Adrenal gland (tissue), 12 donors: Measurements from ENCODE around the gene RCOR1. TPM values are rescaled to one million over a fixed set of nuclear protein-coding genes. Genes with fewer than 3 reads are reported as not detected.
"Not testable (repeated sequence)": the region's sequence is repeated elsewhere in the genome, so short reads cannot be mapped to it uniquely, and the experiment has no call there.

Experiments
- DNase-seq, 7 donors: peaks; one replicate each; pipeline ENCODE4 v3.0.0-alpha.2; 2019 to 2020
- H3K27ac ChIP-seq, 5 donors: fragments of 200-600 bp; sonication (generic) in 4 of 5; 1 replicate in 3 of 5; 2 replicates in 2 of 5; pipeline versions ENCODE4 v1.5.1 to v1.8.0; 2016 to 2020; ENCODE audit warnings: mild to moderate bottlenecking in 1 of 5
- H3K27me3 ChIP-seq: fragments of 200-600 bp; 2 replicates; pipeline ENCODE4 v1.8.0; 2021
- H3K36me3 ChIP-seq, 2 donors: fragments of 200-600 bp; replicated peaks in 1 of 2; 1 replicate in 1 of 2; 2 replicates in 1 of 2; pipeline versions ENCODE4 v1.5.1 to v1.8.0; 2018 to 2022
- H3K4me1 ChIP-seq, 2 donors: fragments of 200-600 bp; replicated peaks in 1 of 2; 1 replicate in 1 of 2; 2 replicates in 1 of 2; pipeline versions ENCODE4 v1.5.1 to v1.8.0; 2018 to 2021
- H3K4me3 ChIP-seq, 4 donors: fragments of 200-600 bp; sonication (generic) in 3 of 4; one replicate each; pipeline ENCODE4 v1.5.1; 2016 to 2018
- H3K9me3 ChIP-seq, 3 donors: fragments of 200-600 bp; sonication (generic) in 1 of 3; replicated peaks in 1 of 3; 1 replicate in 2 of 3; 2 replicates in 1 of 3; pipeline versions ENCODE4 v1.5.1 to v1.8.0; 2016 to 2021
- POLR2A ChIP-seq, 2 donors: fragments of 450-650 bp; IDR thresholded peaks; one replicate each; pipeline ENCODE4 v1.6.1; 2017; ENCODE audit warnings: antibody characterized with exemption in 2 of 2, mild to moderate bottlenecking in 2 of 2, moderate library complexity in 1 of 2
- WGBS, 4 donors: extraction: QIAGEN DNeasy Blood & Tissue Kit in 2 of 4; methylation state at CpG; one replicate each; pipeline versions ENCODE4 v1.1.5 to v1.1.7; 2013 to 2017; 5-methylcytosine and 5-hydroxymethylcytosine counted together
- intact Hi-C, 2 donors: fragments of 100-400 bp; cut with DNase I; formaldehyde crosslinking; loops; one replicate each; pipeline versions ENCODE4 v1.14.1 to v1.15.0; 2022 to 2023
- polyA plus RNA-seq, 3 donors: library from polyadenylated mRNA; stranded (reverse); fragments of 200-250 nt in 2 of 3; fragments of 350-450 nt in 1 of 3; fragmentation: Illumina TruSeq in 1 of 3; extraction: RNeasy Lipid Tissue Mini Kit (QIAGEN cat#74804) in 1 of 3; gene quantifications; one replicate each; pipeline ENCODE4 v1.2.3, GENCODE V29; 2013 to 2014
- total RNA-seq, 9 donors: library from RNA; depleted of rRNA in 4 of 9; stranded (reverse); fragments of >200 nt in 4 of 9; fragments of 120-200 nt in 1 of 9; fragmentation: NEBNext Ultra II Directional in 1 of 9; extraction: Animal tissue kit (Norgen Biotek cat#: 25700) in 1 of 9; gene quantifications; one replicate each; pipeline versions ENCODE4 v1.1.0 to v1.2.4, GENCODE V29; 2013 to 2023
- TF ChIP-seq, protein P1 (sequence below), 6 experiments: fragments of 450-650 bp in 4 of 6; fragments of 200-600 bp in 2 of 6; sonication (generic) in 1 of 6; IDR thresholded peaks; 1 replicate in 5 of 6; 2 replicates in 1 of 6; pipeline versions ENCODE4 v1.5.1 to v1.8.0; 2016 to 2021; ENCODE audit warnings: antibody characterized with exemption in 6 of 6, mild to moderate bottlenecking in 2 of 6, moderate library complexity in 1 of 6
- donor health status: healthy with polysubstance abuse.
- donor health status: Bipolar disorder and iron deficiency.
- donor health status: DM: yes; HTN: yes; CAD: no.
- donor health status: DM: no; HTN: no; CAD: no.
- donor health status: DM: no; HTN: no; CAD: no.
- donor health status: DM: yes; HTN: yes; CAD: no.

The RCOR1 gene
- total and polyA plus RNA-seq, 12 donors: 3.8 to 17.7 (median 11.3) TPM

DNA sequence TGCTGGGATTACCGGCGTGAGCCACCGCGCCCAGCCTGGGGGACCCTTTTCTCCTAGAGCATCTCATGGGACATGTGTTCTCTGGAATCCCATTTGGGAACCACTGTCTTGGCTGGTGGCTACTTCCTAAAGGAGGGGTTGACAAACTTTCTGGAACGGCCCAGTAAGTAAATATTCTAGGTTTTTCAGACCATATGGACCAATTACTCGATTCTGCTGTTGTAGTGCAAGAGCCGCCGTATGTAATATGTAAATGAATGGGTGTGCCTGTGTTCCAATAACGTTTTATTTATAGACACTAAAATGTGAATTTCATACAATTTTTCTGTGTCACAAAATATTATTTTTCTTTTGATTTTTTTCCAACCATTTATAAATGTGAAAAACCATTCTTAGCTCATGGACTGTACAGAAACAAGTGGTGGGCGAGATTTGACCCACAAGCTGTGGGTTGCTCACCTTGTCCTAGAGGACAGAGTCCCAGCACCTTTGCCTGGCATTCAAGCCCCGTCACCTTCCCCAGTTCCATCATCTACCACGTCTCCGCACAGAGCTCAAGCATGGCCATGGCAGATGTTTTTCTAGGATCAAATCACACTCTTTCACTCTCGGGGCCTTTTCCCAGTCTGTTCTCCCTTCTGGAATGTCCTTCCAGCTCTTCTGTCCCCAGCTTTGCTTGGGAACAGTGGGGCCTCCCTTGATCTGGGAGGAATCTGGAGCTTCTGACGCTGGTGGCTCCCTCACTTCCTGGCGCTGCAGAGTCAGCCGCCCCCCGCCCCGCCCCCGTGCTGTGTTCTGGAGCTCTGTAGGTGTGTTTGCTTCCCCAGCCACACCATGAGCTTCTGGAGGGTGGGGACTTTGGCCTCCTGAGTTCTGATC lies 17.9 kb upstream of the RCOR1 start:
- intact Hi-C loops: no loop called here
- H3K4me3 ChIP-seq: no peak overlapping the region
- no peaks in the 10 kb centered on the region for H3K36me3 ChIP-seq
- TF ChIP-seq, protein P1, sequence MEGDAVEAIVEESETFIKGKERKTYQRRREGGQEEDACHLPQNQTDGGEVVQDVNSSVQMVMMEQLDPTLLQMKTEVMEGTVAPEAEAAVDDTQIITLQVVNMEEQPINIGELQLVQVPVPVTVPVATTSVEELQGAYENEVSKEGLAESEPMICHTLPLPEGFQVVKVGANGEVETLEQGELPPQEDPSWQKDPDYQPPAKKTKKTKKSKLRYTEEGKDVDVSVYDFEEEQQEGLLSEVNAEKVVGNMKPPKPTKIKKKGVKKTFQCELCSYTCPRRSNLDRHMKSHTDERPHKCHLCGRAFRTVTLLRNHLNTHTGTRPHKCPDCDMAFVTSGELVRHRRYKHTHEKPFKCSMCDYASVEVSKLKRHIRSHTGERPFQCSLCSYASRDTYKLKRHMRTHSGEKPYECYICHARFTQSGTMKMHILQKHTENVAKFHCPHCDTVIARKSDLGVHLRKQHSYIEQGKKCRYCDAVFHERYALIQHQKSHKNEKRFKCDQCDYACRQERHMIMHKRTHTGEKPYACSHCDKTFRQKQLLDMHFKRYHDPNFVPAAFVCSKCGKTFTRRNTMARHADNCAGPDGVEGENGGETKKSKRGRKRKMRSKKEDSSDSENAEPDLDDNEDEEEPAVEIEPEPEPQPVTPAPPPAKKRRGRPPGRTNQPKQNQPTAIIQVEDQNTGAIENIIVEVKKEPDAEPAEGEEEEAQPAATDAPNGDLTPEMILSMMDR (IDR thresholded peaks at IDR 0.05): no peak
- no peak for TF ChIP-seq POLR2A (IDR thresholded peaks at IDR 0.05)
- 71 to 82% (median 78%) methylated on average over 20 of the region's 20 CpGs for WGBS, 4 donors
- H3K9me3 ChIP-seq: no peaks in the 10 kb centered on the region
- H3K27me3 ChIP-seq: no peaks in the 10 kb centered on the region
- no peak for DNase-seq
- H3K27ac ChIP-seq: no peak overlapping the region
- H3K4me1 ChIP-seq: no peaks in the 10 kb centered on the region

GRCh38 chr14:102575160-102575845 lies 17.1 kb upstream of the RCOR1 start:
- no peak overlapping the region for H3K27ac ChIP-seq
- H3K4me1 ChIP-seq: no peaks in the 10 kb centered on the region
- TF ChIP-seq POLR2A (IDR thresholded peaks at IDR 0.05): no peak
- TF ChIP-seq, protein P1 (IDR thresholded peaks at IDR 0.05): no peak
- no peaks in the 10 kb centered on the region for H3K27me3 ChIP-seq
- intact Hi-C loops: no loop called here
- H3K4me3 ChIP-seq: no peak overlapping the region
- DNase-seq: no peak
- WGBS, 4 donors: 75 to 87% (median 85%) methylated on average over 15 of the region's 15 CpGs
- no peaks in the 10 kb centered on the region for H3K36me3 ChIP-seq
- no peaks in the 10 kb centered on the region for H3K9me3 ChIP-seq

DNA sequence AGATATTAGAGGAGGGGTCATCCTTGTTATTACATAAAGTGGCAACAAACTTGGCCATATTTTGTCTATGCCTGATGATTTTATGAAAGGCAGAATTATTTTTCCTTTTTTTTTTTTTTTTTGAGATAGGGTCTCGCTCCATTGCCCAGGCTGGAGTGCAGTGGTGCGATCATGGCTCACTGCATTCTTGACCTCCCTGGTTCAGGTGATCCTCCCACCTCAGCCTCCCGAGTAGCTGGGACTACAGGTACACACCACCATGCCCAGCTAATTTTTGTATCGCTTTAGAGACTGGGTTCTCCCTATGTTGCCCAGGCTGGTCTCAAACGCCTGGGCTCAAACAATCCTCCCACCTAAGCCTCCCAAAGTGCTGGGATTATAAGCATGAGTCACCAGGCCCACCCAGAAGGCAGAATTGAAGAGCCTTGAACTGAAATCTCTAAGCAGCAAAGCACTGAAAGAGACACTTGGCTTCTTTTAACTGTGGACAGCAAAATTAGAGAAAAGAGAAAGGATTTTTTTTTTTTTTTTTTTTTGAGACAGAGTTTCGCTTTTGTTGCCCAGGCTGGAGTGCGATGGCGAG lies 16.5 kb upstream of the RCOR1 start:
- H3K27ac ChIP-seq, H3K4me3 ChIP-seq, intact Hi-C loops, H3K4me1 ChIP-seq, H3K9me3 ChIP-seq, H3K27me3 ChIP-seq, H3K36me3 ChIP-seq, DNase-seq: not testable (repeated sequence)
- 80 to 90% (median 86%) methylated on average over 8 of the region's 8 CpGs for WGBS, 4 donors

- WGBS, 4 donors: 71 to 82% (median 79%) methylated on average over 7 of the region's 7 CpGs
- TF ChIP-seq POLR2A (IDR thresholded peaks at IDR 0.05): no peak
- TF ChIP-seq, protein P1 (IDR thresholded peaks at IDR 0.05): no peak
- Histone ChIP-seq H3K27me3 (no peaks in the 10 kb centered on the region), H3K4me3 (no peak overlapping the region), H3K27ac (no peak overlapping the region), H3K36me3 (no peaks in the 10 kb centered on the region), H3K9me3 (no peaks in the 10 kb centered on the region), H3K4me1 (no peaks in the 10 kb centered on the region)
- intact Hi-C loops: no loop called here
- DNase-seq: no peak
These were observed 13.6 kb upstream of the RCOR1 start for GRCh38 chr14:102578821-102579220.
